HuH-7.5 (cell line): ENCODE measurements around the gene MIPEP.
"Not testable (repeated sequence)": the region's sequence is repeated elsewhere in the genome, so short reads cannot be mapped to it uniquely, and the experiment has no call there.

ENCODE experiments used
- DNase-seq: peaks from one replicate; pipeline ENCODE4 v3.0.0; 2011; ENCODE audit warnings: low spot score

Gene MIPEP

DNA sequence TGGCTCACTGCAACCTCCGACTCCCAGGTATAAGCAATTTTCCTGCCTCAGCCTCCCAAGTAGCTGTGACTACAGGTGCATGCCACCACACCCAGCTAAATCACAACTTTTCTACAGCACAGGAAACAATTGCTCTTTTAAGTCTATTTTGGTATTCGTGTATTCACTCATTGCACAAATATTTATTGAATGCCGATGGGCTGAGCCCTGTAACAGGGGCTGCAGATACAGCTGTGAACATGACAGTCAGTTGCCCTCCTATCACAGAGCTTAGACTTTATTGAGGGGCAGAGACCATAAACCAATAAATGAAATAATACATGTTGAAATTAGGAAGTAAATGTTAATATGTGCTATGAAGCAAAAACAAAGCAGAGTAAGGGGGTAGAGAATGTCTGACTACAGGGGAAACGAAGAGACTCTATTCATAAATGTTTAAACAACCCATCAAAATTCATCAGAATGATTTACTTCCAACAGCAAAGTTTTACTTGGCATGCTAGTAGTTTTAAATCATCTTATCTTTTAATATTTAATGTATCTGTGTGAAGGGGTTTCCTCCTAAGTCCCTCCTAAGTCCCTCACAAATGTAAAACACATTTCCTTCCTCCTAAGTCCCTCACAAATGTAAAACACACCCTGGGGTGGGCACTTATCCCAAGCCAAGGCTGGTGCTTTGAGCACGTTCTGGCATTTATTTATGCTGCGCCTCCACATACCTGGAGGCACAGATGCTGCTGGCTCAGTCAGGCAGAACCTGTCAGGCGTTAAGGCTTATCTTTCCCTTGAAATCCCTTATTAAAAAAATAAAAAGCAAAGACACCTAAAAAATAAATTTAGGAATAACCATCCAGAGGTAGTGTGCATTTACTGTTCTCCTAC lies 140.8 kb downstream of the MIPEP start:
- DNase-seq, result no peak

DNA sequence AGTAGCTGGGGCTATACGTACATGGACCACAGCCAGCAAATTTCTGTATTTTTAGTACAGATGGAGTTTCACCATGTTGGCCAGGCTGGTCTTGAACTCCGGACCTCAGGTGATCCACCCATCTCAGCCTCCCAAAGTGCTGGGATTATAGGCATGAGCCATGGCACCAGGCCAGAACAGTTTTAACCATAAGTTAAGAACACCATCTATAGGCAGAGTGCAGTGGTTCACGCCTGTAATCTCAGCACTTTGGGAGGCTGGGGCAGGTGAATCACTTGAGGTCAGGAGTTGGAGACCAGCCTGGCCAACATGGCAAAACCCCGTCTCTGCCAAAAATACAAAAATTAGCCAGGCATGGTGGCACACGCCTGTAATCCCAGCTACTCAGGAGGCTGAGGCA lies 143.1 kb downstream of the MIPEP start:
- DNase-seq, result not testable (repeated sequence)

DNA sequence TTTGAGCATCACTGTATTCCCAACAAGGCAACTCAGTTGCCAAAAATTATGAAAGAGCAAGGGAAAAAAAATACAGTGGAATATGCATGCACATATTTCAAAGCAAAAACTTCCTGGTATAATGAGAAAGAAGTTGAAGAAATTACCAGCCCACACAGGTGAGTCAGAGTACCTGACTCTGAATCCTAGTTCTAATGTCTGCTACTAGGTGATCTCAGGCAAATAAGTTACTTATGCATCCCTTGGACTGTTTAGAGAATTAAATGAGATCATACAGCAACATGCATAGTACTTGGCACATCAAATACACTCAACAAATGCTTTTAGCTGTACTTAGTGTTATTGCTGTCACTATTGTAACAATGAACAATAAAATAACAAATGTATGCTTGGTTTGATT lies 144.9 kb downstream of the MIPEP start:
- DNase-seq, result no peak

DNA sequence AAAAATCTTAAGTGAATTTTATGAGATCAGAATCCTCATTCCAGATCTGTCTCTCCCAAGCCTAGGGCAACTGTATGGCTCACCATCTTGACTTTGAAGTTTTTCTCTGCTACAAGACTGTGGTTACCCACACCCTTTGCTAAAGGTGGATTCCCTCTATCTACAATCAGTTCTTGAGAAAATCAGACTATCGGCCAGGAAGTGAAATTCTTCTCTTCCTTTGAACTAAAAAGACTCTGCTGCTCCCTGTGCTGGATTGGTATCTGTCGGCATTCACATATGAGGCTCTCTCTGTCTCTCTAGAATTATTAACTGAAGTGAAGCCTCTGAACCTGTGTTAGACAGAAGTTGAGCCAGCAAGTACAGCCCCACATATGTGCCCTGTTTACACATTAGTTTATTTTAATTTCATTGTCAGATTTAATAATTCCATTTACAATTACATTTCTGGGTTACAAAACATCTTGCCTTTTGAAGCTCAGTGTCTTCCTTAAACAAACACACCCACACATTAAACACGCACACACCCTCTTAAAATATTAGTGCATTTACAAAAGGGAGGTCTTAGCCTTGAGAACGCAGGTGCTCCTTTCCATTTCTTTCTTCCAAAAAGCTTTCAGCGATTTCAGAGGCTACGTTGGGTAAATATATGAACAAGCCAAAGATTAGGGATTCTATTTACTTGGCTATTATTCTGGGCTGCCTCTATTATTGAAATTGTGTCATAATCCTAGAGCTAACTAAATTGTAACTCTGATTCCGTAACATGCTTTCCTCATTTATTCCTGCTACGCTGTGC lies 145.7 kb downstream of the MIPEP start:
- no peak for DNase-seq

DNA sequence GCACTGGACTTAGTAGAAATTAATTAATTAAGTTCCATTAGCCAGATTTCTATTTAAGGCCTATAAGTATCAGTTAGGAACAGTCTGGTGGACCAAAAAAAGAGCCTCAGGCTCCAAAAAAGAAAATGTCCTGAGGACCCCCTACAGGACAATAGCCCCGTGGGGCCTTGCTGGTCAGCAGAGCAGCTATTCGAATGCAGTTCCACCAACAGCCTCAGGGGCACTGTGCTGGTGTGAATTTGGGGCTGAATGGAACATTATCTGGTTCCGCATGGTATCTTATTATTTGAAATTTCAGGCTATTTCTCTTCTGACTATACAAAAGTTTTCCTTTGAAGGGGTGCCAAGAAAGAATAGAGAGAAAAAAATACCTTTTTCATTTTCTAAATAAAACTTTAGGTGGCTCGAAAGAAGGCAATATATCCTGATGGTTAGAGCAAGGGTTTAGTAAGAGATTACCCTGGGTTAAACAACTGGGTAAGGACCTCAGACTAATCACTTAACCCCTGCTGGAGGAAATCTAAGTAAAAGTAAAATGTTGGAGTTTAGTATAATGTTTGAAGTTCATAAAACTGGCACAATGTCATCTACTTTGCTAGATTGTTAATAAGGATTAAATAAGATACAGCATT lies 147.2 kb downstream of the MIPEP start:
- peak; percentile 16 for DNase-seq

DNA sequence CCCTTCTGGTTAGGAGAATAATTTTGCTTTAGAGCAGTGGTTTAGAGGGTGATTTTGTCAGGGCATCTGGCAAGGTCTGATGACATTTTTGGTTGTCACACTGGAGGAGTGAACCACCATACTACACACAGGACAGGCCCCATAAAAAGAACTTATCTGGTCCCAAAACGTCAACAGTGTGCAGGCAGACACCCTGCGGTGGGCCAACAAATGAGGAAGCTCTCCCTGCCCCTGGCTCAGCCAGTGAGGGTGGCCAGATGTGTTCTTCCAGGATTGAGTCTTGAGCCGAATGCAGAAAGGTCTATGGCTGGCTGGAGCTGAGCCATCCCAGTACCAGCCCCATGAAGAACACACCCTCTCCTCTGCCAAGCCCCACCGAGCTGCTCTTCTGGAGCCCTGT lies 149.2 kb downstream of the MIPEP start:
- no peak for DNase-seq

DNA sequence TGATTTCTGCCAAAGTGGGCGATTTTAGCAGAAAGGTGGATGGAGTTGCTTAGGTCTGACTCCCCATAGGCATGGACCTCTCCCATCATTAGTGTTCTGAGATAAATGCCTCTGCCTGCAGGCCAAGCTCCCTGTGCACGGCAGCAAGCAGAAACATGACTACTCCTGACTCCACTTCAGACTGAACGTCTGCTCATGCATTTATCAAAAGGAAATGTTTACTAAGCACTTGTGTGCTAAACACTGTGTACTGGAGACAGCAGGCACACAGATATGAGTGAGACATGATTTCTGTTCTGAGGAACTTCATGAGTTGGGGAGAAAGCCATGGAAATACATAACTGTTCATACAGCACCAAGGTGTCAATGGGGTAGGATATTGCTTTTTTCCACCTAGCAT lies 149.6 kb downstream of the MIPEP start:
- no peak for DNase-seq

DNA sequence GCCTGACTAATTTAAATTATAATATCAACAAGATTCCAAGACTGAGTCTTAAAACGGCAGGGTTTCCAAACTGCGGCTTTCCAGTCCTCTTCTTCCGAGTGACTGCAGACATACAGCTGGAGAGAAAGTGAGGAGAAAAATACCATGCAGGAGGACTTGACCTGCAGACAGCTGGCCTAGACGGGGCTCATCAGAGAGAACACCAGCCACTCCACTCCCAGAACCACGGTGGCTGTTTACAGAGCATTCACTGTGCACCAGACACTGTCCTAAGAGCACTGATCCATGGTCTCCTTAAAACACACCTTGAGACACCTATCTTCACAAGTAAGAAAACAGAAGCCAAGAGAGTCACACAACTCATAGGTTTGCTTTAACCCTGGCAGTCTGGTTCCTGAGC lies 152.7 kb downstream of the MIPEP start:
- no peak for DNase-seq

DNA sequence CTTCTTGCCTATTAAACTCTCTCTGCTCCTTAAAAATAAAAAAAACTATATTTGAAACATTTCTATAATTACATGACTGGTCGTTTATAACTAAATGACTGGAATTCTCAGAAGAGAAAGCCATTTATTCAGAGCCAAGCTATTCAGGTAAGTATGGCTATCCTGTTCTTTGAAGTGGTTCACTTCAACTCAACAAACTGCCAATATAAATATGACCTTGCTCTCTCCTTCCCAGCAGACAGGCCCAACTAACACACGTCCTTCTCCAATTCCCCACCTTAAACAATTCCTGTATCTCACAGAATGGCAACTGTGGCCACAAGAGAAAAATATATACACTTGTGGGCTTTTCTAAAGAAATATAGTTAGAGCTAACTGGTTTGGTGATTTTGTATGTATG lies 153.9 kb downstream of the MIPEP start:
- DNase-seq, result no peak

DNA sequence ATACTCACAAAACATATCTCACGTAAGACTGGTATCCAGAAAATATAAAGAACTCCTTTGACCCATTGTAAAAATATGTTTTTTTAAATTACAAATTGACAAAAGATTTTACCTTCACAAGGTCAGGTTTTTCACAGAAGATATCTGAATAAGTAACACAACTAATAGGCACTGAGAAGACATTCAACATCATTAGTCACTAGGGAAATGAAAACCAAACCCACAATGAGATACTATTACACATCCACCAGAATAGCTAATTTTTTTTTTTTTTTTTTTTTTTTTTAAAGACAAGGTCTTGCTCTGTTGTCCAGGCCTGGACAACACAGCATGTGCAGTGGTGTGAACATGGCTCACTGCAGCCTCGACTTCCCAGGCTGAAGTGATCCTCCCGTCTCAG lies 157.5 kb downstream of the MIPEP start:
- no peak for DNase-seq

DNA sequence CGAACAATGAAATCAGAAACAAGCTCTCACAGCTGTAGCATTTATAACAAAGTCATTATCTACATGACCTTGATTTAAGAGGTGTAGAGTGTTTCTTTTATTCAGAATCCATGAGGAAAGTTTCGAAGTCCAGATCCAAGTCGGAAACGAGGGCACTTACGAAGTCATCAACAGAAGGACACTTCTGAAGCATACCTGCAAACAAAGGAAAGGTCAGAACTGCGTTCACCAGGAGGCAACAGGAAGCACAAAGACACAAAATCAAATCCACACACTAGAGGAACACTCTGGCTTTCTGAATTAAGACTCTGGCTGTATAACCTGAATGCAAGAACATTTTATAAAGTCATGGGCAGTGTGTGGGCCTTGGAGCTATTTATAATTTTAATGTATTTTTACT lies 158.9 kb downstream of the MIPEP start:
- no peak for DNase-seq

DNA sequence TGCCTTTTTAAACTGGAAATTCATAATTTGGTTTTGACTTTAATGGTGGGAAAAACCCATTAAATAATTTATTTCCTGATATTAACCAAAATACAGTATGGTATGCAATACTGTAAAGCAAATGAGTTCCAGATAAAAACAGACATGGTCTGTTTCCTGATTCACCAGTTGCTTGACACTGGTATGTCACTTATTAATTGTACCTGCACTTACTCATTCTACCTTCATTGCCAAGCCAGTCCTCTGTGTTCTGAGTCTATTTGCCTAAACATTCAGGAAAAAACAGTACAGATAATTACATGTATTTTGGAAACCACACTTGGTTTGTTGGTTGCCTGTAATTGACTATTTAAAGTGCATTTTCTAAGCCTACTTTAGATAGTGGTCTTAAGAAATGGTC lies 159.7 kb downstream of the MIPEP start:
- no peak for DNase-seq

DNA sequence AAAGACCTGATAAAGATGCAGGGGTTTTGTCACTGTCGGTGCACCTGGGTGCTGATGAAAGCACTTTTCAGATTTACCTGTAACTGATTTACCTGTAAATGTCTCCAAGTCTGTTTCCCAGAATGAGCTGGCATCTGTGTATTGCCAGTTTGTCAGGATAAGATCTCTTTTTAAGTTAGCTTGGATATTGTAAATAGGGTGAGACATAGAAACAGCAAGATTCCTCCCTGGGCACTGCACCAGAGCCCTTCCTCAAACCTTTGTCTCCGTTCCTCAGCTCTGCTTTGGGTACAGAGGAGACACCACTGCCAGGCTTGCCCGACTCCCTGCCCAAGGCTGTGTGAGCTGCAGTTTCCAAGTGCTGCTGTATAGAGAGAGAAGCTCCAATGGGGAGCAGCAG lies 160.4 kb downstream of the MIPEP start:
- DNase-seq, result no peak

DNA sequence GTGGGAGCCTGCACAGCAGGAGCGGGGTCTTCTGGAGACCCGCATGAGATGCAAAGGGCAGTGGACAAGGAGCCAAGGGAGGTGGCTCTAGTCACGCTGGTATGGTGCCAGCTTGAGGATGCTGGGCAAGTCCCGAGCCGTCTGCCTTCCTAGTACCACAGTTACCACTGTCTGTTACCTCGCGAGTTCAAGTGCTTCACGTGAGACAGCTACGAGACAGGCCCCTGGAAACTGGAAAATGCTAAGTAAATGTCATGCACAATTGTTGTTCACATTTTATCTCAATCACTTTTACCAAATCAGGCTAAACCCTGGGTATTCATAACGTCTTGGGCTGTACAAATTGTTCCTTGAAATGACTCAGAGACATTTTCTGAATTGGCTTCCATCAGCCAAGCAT lies 163.3 kb downstream of the MIPEP start:
- no peak for DNase-seq

DNA sequence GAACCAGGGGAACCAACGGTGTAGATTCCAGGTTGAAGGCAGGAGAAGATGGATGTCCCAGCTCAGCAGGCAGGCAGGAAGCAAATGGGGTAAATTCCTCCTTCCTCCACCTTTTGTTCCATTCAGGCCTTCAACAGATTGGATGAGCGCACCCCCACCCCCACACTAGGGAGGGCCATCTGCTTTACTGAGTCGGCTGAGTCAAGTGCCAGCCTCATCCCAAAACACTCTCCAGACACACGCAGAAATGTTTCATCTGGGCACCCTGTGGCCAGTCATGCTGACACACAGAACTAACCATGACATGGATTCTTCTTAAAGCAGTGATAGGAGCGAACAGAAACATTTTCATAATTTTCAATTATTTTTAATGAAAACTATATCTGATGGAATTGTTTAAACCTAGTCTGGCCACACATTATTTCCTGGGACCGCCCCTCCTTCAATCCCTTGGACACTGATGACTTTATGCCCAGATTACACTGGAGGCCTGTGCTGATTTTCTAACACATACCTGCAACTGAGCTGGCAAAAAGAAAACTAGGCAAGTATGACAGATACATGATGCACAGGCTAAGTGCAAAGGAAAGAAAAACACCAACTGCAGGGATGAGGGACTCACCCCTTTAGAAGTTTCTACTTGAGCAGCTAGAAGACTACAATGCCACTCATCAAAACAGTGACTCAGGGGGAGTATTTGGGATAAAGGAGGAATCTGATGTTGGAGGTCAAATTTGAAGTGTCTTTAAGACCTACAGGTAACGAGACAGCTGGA lies 164.8 kb downstream of the MIPEP start:
- DNase-seq, result no peak

DNA sequence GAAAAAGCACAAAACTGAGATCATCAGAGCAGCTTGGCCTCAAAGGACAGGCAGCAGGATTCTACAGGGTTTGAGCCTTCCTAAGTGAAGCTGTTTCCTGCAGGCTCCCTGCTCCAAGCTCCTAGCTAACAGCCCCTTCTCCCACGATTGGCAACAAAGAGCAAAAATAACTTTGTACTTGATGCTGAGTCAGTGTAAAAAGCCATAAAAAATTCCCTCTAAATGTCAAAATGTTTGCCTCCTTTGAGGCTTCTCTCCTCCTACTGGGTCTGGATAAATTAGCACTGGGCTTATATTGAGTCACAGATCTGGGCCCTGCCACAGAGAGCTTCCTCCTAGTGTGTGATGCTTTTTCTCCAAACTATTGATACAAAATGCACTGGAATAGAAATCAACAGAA lies 165.7 kb downstream of the MIPEP start:
- no peak for DNase-seq

DNA sequence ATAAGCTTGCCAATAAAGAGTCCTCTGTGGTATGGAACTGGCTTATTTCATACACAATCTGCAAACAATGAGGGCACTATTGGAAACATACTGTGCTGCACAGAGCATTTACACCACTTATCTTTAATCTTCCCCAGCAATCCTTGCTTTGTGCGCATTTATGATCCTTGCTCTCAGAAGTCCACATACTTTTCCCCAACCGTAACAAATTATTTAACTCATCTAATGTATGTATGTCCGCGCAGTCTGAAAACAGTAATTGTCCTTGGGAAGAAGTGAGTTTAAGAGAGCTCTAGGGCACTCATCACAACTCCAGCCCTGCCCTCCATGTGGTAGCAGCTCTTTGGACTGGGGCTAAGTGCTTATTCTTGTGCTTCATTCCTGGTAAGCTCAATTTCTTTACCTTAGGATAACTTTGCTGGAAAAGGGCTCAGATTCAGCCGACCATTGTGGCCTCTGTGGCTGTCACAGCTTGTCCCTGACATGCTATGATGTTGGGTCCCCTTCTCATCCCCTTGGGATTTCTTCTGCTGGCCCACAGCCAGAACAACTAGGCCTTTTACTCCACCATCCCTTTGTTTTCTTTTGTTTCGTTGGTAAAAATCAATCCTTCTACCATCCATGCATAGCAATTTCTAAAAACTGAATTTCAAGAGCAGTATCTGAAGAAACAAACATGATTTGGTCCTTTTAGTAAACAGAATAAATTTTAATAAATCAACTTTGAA lies 166.3 kb downstream of the MIPEP start:
- DNase-seq, result no peak

DNA sequence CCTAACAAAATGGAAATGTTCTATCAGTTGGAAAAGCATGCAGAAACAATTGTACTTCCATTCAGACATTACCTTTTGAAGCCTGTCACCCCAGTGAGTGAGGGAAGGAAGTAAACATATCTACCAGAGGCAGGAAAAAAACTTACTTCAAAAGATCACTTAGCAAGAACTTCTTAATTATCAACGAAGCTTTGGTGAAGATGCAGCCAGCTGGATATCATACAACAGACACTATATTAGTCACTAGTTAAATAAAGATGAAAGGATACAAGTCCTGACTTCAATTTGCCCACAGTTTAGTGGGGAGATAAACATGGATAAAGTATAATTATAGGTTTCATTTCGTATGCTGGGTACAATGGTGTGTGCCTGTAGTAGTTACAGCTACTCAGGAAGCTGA lies 170.2 kb downstream of the MIPEP start:
- no peak for DNase-seq

DNA sequence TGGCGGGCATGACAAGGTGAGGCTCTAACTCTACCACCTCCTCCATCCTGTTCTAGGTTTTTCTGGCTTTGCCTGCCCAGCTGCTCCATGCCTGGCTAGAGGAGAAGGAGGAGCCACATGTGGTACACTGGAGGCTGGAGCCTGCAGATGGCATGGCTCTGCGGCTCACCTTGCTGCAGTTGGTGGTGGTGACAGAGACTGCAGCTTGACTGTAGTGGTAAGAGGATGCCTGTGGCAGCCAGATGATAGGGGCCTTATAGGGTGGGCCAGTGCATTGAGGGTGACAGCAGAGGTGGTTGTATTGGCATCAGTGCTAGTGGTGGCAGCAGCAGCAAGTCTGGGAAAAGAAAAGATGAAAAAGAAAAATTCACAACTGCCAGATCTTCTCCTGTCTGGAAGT lies 172.8 kb downstream of the MIPEP start:
- DNase-seq, result no peak

DNA sequence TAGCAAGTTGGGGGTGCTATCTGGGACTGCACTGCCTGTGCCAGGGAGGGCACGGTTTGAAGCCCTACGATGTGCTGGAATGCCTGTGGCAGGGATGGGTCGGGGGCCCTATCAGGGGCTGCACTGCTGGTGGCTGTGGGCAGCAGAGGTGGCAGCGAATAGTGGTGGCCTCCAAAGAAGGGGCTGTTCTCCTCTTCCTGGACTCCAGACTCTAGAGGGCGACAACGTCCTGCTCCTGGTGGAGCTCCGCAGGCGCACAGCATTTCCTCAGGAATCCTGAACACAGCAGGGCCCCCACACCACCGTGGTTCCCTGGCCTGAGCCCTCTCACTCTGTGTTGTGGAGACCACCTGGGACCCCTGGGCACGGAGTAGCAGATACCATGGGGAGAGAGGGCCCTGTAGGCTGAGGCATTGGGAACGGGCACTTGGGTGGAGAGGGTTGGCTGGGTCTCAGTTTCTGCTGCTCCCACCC lies 173.4 kb downstream of the MIPEP start:
- DNase-seq, result peak; percentile 21

DNA sequence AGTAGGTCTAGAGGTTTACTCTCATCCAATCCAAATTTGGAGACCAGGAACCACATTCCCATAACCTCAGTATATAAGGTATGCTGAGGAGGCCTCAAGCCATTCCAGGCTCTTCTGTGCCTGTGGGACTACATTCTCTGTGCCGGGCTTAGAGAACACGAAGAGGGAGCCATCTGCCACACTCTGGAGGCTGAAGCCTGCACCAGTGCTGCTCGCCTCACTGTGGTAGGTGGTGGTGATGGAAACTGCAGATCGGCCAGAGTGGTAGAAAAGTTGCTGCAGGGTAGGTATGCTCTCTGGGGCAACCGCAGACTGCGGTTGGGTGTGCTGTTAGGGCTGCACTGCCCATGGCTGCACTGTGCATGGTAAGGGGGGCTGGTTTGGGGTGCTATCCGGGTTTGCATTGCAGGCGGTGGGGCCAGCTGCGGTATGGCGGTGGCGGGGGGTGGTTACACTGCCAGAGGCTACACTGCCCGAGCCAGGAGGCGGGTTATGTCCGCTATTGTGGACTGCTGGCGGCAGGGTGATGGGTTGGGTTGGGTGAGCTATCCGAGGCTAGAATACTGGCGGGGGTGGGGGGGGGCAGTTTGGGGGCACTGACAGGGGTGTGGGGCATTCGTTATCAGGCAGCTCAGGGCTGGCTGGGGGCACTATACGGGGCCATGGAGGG lies 174.0 kb downstream of the MIPEP start:
- DNase-seq, result no peak
